Breast epithelium (tissue), 4 donors: ENCODE results near the gene DAPK1. TPM values are rescaled to one million over a fixed set of nuclear protein-coding genes. Genes with fewer than 3 reads are reported as not detected.

Experiments
- DNase-seq, 2 donors: peaks; one replicate each; pipeline ENCODE4 v3.0.0-alpha.2; 2019; ENCODE audit warnings: low spot score in 2 of 2
- H3K27ac ChIP-seq, 2 donors: fragments of 200-600 bp; sonication (generic) in 1 of 2; one replicate each; pipeline ENCODE4 v1.5.1; 2016 to 2019; ENCODE audit warnings: mild to moderate bottlenecking in 1 of 2
- H3K27me3 ChIP-seq, 2 donors: fragments of 200-600 bp; sonication (generic) in 1 of 2; one replicate each; pipeline versions ENCODE4 v1.5.1 to v1.6.0; 2017 to 2019; ENCODE audit warnings: control low read depth in 1 of 2, mild to moderate bottlenecking in 1 of 2
- H3K36me3 ChIP-seq: fragments of 200-600 bp; one replicate; pipeline ENCODE4 v1.5.1; 2019
- H3K4me1 ChIP-seq, 2 donors: fragments of 200-600 bp; sonication (generic); one replicate each; pipeline ENCODE4 v1.5.1; 2016 to 2019; ENCODE audit warnings: control low read depth in 1 of 2
- H3K4me3 ChIP-seq, 3 donors: fragments of 200-600 bp; sonication (generic); 1 replicate in 2 of 3; 2 replicates in 1 of 3; pipeline ENCODE4 v1.5.1; 2016 to 2019; ENCODE audit warnings: mild to moderate bottlenecking in 3 of 3, moderate library complexity in 2 of 3
- H3K9me3 ChIP-seq, 2 donors: fragments of 200-600 bp; sonication (generic) in 1 of 2; one replicate each; pipeline ENCODE4 v1.5.1; 2016 to 2019; ENCODE audit warnings: control low read depth in 1 of 2
- POLR2A ChIP-seq: fragments of 450-650 bp; IDR thresholded peaks from one replicate; pipeline ENCODE4 v1.6.1; 2016; ENCODE audit warnings: antibody characterized with exemption, mild to moderate bottlenecking, moderate library complexity
- POLR2AphosphoS5 ChIP-seq, 3 donors: sonication (generic); formaldehyde crosslinking; IDR thresholded peaks; one replicate each; pipeline ENCODE4 v1.6.1; 2017; ENCODE audit warnings: antibody characterized with exemption in 3 of 3
- intact Hi-C: fragments of 100-400 bp; cut with DNase I; formaldehyde crosslinking; loops from one replicate; pipeline ENCODE4 v1.15.1; 2023; ENCODE audit warnings: low total_unique reads
- total RNA-seq, 3 donors: library from RNA; depleted of rRNA; stranded (reverse); fragments of >200 nt; gene quantifications; one replicate each; pipeline ENCODE4 v1.1.0, GENCODE V29; 2016
- TF ChIP-seq, protein P1 (sequence below), 3 donors: fragments of 450-650 bp; IDR thresholded peaks; one replicate each; pipeline ENCODE4 v1.5.1; 2016 to 2017; ENCODE audit warnings: antibody characterized with exemption in 3 of 3, mild to moderate bottlenecking in 3 of 3, moderate library complexity in 3 of 3

DAPK1 gene
- total RNA-seq, 3 donors from 2014 or later, result 14.7 to 42.6 (median 34.5) TPM

DNA sequence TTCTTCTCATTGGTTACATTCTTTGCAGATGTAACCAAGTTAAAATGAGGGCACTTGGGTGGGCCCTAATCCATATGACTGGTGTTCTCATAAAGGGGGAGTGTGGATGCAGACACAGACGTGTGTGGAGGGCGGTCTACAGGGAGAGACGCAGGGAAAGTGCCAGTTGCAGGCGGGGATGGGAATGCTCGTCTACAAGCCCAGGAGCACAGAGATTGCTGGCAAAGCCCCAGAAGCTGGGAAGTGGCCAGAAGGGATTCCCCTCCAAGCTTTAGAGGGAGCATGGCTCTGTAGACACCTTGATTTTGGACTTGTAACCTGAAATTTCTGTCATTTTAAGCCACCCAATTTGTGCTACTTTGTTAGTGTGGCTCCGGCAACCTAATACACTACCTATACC, 131.4 kb downstream of the DAPK1 start:
- no peak for DNase-seq
- Histone ChIP-seq H3K9me3 (no peaks in the 10 kb centered on the region), H3K4me1 (no peaks in the 10 kb centered on the region), H3K27me3 (peaks cover 0 to 2% of the 10 kb centered on the region in 2 donors), H3K36me3 (no peaks in the 10 kb centered on the region), H3K4me3 (no peak overlapping the region), H3K27ac (no peak overlapping the region)
- intact Hi-C loops, result no loop called here
- TF ChIP-seq, protein P1, sequence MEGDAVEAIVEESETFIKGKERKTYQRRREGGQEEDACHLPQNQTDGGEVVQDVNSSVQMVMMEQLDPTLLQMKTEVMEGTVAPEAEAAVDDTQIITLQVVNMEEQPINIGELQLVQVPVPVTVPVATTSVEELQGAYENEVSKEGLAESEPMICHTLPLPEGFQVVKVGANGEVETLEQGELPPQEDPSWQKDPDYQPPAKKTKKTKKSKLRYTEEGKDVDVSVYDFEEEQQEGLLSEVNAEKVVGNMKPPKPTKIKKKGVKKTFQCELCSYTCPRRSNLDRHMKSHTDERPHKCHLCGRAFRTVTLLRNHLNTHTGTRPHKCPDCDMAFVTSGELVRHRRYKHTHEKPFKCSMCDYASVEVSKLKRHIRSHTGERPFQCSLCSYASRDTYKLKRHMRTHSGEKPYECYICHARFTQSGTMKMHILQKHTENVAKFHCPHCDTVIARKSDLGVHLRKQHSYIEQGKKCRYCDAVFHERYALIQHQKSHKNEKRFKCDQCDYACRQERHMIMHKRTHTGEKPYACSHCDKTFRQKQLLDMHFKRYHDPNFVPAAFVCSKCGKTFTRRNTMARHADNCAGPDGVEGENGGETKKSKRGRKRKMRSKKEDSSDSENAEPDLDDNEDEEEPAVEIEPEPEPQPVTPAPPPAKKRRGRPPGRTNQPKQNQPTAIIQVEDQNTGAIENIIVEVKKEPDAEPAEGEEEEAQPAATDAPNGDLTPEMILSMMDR (IDR thresholded peaks at IDR 0.05), result no peak
- TF ChIP-seq POLR2AphosphoS5 (IDR thresholded peaks at IDR 0.05) (no peak), POLR2A (no peak)

DNA sequence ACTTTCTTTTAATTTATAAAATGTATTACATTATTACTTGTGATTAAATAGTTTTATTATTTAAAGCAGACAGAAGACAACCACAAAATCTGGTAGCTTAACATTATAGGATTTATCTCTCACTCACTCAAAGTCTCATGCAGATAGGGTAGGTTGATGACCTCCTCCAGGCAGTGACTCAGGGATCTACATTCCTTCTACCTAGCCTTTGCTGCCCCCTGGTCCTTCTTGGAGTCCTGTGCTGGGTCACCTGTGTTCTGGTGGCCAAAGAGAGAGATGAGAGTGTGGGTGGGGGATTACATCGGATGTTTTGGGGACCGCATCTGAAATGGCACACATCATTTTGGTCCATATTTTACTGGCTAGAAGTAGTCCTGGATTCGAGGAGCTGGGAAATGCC, 132.6 kb downstream of the DAPK1 start:
- H3K36me3 ChIP-seq, result no peaks in the 10 kb centered on the region
- H3K4me3 ChIP-seq, result no peak overlapping the region
- no peak for DNase-seq
- H3K9me3 ChIP-seq, result no peaks in the 10 kb centered on the region
- no peaks in the 10 kb centered on the region for H3K4me1 ChIP-seq
- intact Hi-C loops, result no loop called here
- TF ChIP-seq POLR2AphosphoS5 (IDR thresholded peaks at IDR 0.05), result no peak
- TF ChIP-seq, protein P1 (IDR thresholded peaks at IDR 0.05), result no peak
- TF ChIP-seq POLR2A, result no peak
- no peak overlapping the region for H3K27ac ChIP-seq
- no peaks in the 10 kb centered on the region for H3K27me3 ChIP-seq

DNA sequence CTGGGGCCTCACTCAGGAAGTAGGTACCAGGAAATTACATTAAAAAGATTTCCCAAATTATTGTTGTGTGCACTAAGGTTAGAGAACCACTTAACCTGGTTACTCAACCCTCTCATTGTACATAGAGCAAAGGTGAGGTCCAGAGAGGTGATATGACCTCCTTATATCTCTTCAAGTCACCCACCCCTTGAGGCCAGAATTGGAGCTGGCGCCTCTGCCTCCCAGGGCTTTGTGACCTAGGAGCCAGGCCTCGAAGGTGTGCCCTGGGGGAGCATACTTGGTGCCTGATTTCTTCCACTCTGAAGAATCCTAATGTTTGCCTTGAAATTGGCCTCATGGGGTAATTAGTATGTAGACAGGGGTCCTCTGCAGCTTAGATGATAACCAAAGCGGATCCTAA, 133.2 kb downstream of the DAPK1 start:
- Histone ChIP-seq H3K9me3 (no peaks in the 10 kb centered on the region), H3K27ac (no peak overlapping the region), H3K4me1 (no peaks in the 10 kb centered on the region), H3K27me3 (no peaks in the 10 kb centered on the region), H3K36me3 (no peaks in the 10 kb centered on the region), H3K4me3 (no peak overlapping the region)
- DNase-seq, result no peak
- TF ChIP-seq POLR2A, result no peak
- TF ChIP-seq POLR2AphosphoS5 (IDR thresholded peaks at IDR 0.05), result no peak
- TF ChIP-seq, protein P1 (IDR thresholded peaks at IDR 0.05), result no peak
- intact Hi-C loops, result no loop called here

DNA sequence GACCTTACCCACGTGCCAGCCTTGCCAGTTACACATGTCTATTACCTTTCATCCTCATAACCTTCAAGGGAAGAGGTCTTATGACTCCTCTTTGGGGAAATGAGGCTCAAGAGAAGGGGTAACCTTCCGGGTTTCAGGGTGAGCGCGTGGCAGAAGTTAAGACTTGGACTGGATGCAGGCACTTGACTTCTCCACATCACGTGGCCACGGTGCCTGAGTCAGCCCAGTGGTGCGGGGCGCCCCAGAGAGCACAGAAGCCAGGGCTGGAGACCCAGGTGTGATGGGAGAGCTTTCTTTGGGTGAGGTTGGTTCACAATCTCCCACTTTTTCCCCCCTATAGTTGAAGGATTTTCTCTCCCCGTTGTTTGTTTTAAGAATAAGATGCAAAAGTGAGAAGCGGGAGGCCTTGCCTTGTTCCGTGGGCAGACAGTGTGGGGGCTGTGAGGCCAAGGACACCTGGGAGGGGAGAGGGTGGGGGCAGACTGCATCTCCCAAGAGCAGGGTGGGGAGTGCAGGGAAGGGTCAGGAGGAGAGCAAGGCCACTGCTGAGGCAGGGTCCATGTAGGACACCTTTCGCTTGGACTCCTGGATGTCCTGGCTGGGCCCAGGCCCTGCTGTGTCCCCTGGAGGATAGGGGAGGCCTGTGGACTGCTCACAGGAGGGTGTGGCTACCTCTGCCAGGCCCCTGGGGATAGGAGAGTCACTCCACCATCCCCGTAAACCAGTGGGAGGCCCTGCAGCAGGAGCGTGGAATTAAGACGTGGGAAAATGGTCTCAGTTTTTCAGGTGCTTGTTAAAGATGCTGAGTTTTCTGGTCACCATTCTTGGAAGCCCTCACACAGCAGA, 138.2 kb downstream of the DAPK1 start:
- Histone ChIP-seq H3K27ac (no peak overlapping the region), H3K9me3 (no peaks in the 10 kb centered on the region), H3K4me3 (no peak overlapping the region), H3K36me3 (no peaks in the 10 kb centered on the region), H3K4me1 (no peaks in the 10 kb centered on the region), H3K27me3 (no peaks in the 10 kb centered on the region)
- DNase-seq, result no peak
- TF ChIP-seq, protein P1 (IDR thresholded peaks at IDR 0.05), result no peak
- no peak for TF ChIP-seq POLR2A
- TF ChIP-seq POLR2AphosphoS5 (IDR thresholded peaks at IDR 0.05), result no peak
- intact Hi-C loops, result no loop called here

DNA sequence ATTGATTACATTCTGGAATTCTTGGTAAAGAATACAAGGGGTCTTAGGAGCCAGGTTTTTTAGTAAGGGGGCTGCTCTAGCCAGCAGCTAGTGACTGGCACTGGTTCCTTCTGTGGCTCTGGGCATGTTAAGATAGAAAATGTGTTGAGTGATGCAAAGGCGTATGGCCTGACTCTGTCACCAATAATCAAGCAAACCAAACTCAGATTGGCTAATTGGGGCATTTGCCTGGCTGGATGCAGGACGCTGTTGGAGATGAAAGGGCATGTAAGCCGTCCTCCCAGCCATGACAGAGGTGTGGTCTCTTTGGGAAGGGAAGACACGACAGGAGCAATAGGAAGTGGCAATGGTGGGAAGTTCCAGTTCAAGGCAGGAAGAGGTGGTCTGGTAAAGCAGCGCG, 140.6 kb downstream of the DAPK1 start:
- Histone ChIP-seq H3K27ac (no peak overlapping the region), H3K4me1 (no peaks in the 10 kb centered on the region), H3K36me3 (no peaks in the 10 kb centered on the region), H3K4me3 (no peak overlapping the region), H3K27me3 (peaks cover 0 to 5% of the 10 kb centered on the region in 2 donors), H3K9me3 (no peaks in the 10 kb centered on the region)
- no peak for TF ChIP-seq POLR2A
- TF ChIP-seq, protein P1 (IDR thresholded peaks at IDR 0.05), result no peak
- no peak for TF ChIP-seq POLR2AphosphoS5 (IDR thresholded peaks at IDR 0.05)
- no peak for DNase-seq
- intact Hi-C loops, result no loop called here
